Astrocyte of the cerebellum (primary cell): ENCODE data around the gene MTOR.
"Not testable (repeated sequence)": the region's sequence is repeated elsewhere in the genome, so short reads cannot be mapped to it uniquely, and the experiment has no call there.

ENCODE experiments used
- DNase-seq: peaks from one replicate; pipeline ENCODE4 v3.0.0-alpha.2; 2011; ENCODE audit warnings: low read depth
- H3K4me3 ChIP-seq: 2 replicates; pipeline ENCODE4 v1.5.1; 2011; ENCODE audit warnings: mild to moderate bottlenecking, low read depth, low read length, moderate library complexity
- CTCF ChIP-seq: IDR thresholded peaks from 2 replicates; pipeline ENCODE4 v1.5.1; 2012; ENCODE audit warnings: low read length, low read depth, moderate library complexity, mild to moderate bottlenecking; ENCODE audit errors: missing control alignments
- in situ Hi-C: cut with HindIII; loops from 2 replicates; pipeline ENCODE4 v1.10.0; 2017; ENCODE audit warnings: low sequenced_read_pairs

MTOR gene

GRCh38 chr1:11299225-11299574 lies 36.8 kb upstream of the MTOR start:
- TF ChIP-seq CTCF = no peak
- in situ Hi-C loops = no loop called here

GRCh38 chr1:11298390-11299224 lies 36.3 kb upstream of the MTOR start:
- in situ Hi-C loops = no loop called here
- TF ChIP-seq CTCF = no peak
- H3K4me3 ChIP-seq = no peak overlapping the region
- no peak for DNase-seq

More at GRCh38 chr1:11299225-11299574, 36.8 kb upstream of the MTOR start:
- no peak overlapping the region for H3K4me3 ChIP-seq
- DNase-seq = no peak

DNA sequence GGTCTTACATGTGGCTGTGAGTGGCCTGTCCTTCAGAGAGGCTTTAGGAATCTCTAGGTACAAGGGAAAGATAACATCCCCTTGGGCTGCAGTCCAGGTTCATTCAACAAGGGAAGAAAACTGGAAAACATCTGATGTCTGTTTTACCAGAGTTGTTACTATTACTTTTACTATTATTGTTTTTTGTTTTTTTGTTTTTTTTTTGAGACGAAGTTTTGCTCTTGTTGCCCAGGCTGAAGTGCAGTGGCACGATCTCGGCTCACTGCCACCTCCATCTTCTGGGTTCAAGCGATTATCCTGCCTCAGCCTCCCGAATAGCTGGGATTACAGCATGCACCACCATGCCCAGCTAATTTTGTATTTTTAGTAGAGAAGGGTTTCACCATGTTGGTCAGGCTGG lies 35.4 kb upstream of the MTOR start:
- DNase-seq, in situ Hi-C loops, H3K4me3 ChIP-seq: not testable (repeated sequence)

DNA sequence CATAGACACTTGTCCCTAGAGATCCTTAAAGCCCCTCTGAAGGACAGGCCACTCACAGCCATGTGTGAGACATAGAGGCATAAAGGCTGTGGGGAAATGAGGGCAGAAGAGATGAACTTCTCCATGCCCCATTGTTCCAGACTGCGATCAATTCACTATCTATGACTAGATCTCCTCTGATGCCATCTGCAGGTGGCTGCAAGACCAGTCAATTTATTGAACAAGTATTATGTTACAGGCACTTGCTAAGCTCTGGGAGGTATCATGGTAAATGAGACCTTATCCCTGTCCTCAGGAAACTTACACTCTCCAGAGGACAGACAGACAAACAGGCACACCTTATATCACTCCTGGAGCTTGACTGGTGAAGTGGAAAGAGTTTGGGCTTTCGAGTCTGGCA lies 33.6 kb upstream of the MTOR start:
- no peak for DNase-seq
- no peak for TF ChIP-seq CTCF
- in situ Hi-C loops = no loop called here
- no peak overlapping the region for H3K4me3 ChIP-seq

DNA sequence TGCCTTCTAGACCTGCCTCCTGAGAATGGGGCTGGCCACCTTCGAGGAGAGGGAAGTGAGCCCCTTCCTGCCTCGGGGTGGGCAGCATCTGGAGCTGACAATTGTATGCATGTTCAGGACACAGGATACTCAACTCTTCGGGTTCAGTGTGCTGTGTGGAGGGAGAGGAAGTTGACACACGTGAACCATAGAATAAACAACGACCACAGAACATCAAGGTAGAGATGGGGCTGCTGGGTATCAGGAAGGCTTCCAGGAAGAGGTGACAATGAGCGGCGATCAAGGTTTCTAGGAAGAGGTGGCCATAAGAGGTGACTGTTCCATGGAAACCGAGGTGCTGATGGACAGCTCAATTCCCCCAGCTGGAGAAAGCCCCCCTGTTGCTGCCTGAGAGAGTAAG lies 32.6 kb upstream of the MTOR start:
- no peak overlapping the region for H3K4me3 ChIP-seq
- no peak for DNase-seq
- in situ Hi-C loops = loop anchor here (5.0 kb wide), 2 partner anchors 48 to 87 kb away; no protein-coding TSS in a partner anchor
- TF ChIP-seq CTCF = no peak

DNA sequence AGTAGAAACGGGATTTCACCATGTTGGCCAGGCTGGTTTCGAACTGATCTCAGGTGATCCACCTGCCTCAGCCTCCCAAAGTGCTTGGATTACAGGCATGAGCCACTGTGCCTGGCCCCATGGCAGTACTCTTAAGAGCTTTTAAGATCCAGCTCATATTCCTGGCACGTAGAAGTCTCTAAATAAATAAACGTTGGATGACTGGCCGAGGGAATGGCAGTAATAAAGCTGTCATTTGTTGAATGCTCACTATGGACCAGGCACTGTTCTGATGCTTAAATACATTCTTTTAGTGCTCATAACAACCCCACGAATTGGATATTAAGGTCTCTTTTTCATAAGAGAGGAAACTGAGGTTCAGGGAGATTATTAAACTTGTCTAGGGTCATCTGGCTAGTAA lies 31.5 kb upstream of the MTOR start:
- in situ Hi-C loops = loop anchor here (5.0 kb wide), 2 partner anchors 47 to 88 kb away; no protein-coding TSS in a partner anchor
- no peak for DNase-seq
- TF ChIP-seq CTCF = no peak
- H3K4me3 ChIP-seq = no peak overlapping the region

- no peak overlapping the region for H3K4me3 ChIP-seq
- DNase-seq = no peak
- in situ Hi-C loops = loop anchor here (5.0 kb wide), 2 partner anchors 44 to 91 kb away; no protein-coding TSS in a partner anchor
- TF ChIP-seq CTCF = no peak
Observed at GRCh38 chr1:11291049-11291448, 28.7 kb upstream of the MTOR start.
